Upper lobe of left lung (tissue), 4 donors: ENCODE data around the gene PDZD2.

Source experiments
- CTCF ChIP-seq, 6 experiments: fragments of 450-650 bp in 4 of 6; fragments of 200-600 bp in 2 of 6; sonication (generic) in 2 of 6; IDR thresholded peaks; one replicate each; pipeline ENCODE4 v1.5.1; 2016 to 2019; ENCODE audit warnings: antibody characterized with exemption in 6 of 6
- EP300 ChIP-seq, 4 donors: sonication (generic); formaldehyde crosslinking; IDR thresholded peaks; one replicate each; pipeline ENCODE4 v1.5.1; 2017; ENCODE audit warnings: antibody characterized with exemption in 4 of 4, control low read depth in 2 of 4

- TF ChIP-seq CTCF (IDR thresholded peaks at IDR 0.05) = no peak
- no peak for TF ChIP-seq EP300 (IDR thresholded peaks at IDR 0.05)
Observed at GRCh38 chr5:31811210-31811609, 172.3 kb downstream of the PDZD2 start.
